Uterus (tissue), 4 donors: ENCODE measurements around the gene SARDH. TPM values are rescaled to one million over a fixed set of nuclear protein-coding genes. Genes with fewer than 3 reads are reported as not detected.

Experiments
- DNase-seq, 2 donors: peaks; one replicate each; pipeline ENCODE4 v3.0.0-alpha.2; 2019 to 2020
- H3K27ac ChIP-seq, 2 donors: fragments of 200-600 bp; sonication (generic); 1 replicate in 1 of 2; 2 replicates in 1 of 2; pipeline ENCODE4 v1.5.1; 2016 to 2018
- H3K27me3 ChIP-seq, 2 donors: fragments of 200-600 bp; sonication (generic); one replicate each; pipeline ENCODE4 v1.5.1; 2018 to 2019; ENCODE audit warnings: control low read depth in 1 of 2
- H3K36me3 ChIP-seq, 2 donors: fragments of 200-600 bp; sonication (generic); one replicate each; pipeline ENCODE4 v1.5.1; 2019; ENCODE audit warnings: control low read depth in 1 of 2
- H3K4me1 ChIP-seq, 2 donors: fragments of 200-600 bp; sonication (generic); one replicate each; pipeline ENCODE4 v1.5.1; 2018 to 2019; ENCODE audit warnings: control low read depth in 1 of 2
- H3K4me3 ChIP-seq, 2 donors: fragments of 200-600 bp; sonication (generic); 1 replicate in 1 of 2; 2 replicates in 1 of 2; pipeline ENCODE4 v1.5.1; 2018 to 2019; ENCODE audit warnings: mild to moderate bottlenecking in 1 of 2
- H3K9me3 ChIP-seq, 2 donors: fragments of 200-600 bp; sonication (generic); one replicate each; pipeline ENCODE4 v1.5.1; 2019; ENCODE audit warnings: control low read depth in 1 of 2
- POLR2A ChIP-seq, 2 donors: fragments of 450-650 bp; IDR thresholded peaks; one replicate each; pipeline ENCODE4 v1.6.1; 2016; ENCODE audit warnings: antibody characterized with exemption in 2 of 2, mild to moderate bottlenecking in 1 of 2, moderate library complexity in 1 of 2
- intact Hi-C: fragments of 100-400 bp; cut with DNase I; formaldehyde crosslinking; loops from one replicate; pipeline ENCODE4 v1.15.1; 2023; ENCODE audit warnings: low total_unique reads
- total RNA-seq, 4 donors: library from RNA; depleted of rRNA in 3 of 4; stranded (reverse); fragments of >200 nt in 3 of 4; gene quantifications; one replicate each; pipeline versions ENCODE4 v1.1.0 to v1.2.4, GENCODE V29; 2014 to 2023
- TF ChIP-seq, protein P1 (sequence below), 4 experiments: fragments of 200-600 bp in 2 of 4; fragments of 450-650 bp in 2 of 4; sonication (generic) in 2 of 4; IDR thresholded peaks; one replicate each; pipeline ENCODE4 v1.5.1; 2016 to 2019; ENCODE audit warnings: antibody characterized with exemption in 4 of 4, mild to moderate bottlenecking in 2 of 4, moderate library complexity in 1 of 4
- donor health status: DM: yes; HTN: yes; CAD: no.

Gene SARDH
- total RNA-seq, 4 donors from 2014 or later = 2.7 to 14.1 TPM; not detected in 2

DNA sequence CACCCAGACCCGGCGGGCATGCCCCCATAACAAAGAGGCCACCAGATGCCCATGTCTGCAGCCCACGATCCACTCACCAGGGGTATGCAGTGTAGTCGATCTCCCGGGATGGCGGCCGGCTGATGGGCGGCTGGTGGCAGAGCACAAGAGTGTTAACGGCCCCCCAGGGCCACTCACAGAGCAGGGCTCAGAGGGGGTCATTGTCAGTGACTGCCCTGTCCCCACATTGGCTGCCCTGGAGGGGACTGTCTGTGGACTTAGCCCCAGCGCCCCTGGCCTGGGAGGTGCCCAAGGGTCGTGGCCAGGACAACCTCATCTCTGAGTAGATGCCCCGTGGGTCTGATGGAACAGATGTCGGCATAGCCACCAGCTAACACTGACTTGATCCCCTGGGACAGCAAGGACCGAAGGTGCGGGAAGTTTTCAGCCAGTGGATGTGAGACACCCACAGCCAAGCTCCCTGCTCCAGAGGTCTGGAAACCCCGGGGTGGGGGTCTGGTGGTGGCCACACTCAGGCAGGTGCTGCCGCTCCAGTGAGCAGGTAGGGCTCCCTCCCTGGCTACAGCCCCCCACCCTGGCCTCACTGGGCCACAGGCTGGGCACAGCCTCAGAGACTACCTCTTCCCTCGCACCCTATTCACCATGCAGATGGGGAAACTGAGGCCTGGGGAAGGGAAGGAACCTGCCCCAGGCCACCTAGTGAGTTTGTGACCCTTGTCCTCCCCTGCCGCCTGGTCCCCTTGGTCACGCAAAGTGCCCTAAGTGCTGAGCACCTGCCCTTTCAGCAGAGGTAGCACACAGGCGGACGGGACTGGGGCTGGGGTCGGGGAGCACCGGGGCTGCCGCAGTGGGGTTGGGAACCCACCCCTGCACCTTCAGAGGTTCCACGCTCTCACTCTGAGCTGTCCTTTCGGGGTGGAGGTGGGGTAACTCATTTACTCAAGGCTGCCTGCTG, 38.1 kb upstream of the SARDH start:
- peaks cover 0 to 5% of the 10 kb centered on the region in 2 donors for H3K9me3 ChIP-seq
- no peaks in the 10 kb centered on the region for H3K4me1 ChIP-seq
- H3K4me3 ChIP-seq = no peak overlapping the region
- H3K27me3 ChIP-seq = no peaks in the 10 kb centered on the region
- H3K36me3 ChIP-seq = no peaks in the 10 kb centered on the region
- intact Hi-C loops = no loop called here
- TF ChIP-seq, protein P1, sequence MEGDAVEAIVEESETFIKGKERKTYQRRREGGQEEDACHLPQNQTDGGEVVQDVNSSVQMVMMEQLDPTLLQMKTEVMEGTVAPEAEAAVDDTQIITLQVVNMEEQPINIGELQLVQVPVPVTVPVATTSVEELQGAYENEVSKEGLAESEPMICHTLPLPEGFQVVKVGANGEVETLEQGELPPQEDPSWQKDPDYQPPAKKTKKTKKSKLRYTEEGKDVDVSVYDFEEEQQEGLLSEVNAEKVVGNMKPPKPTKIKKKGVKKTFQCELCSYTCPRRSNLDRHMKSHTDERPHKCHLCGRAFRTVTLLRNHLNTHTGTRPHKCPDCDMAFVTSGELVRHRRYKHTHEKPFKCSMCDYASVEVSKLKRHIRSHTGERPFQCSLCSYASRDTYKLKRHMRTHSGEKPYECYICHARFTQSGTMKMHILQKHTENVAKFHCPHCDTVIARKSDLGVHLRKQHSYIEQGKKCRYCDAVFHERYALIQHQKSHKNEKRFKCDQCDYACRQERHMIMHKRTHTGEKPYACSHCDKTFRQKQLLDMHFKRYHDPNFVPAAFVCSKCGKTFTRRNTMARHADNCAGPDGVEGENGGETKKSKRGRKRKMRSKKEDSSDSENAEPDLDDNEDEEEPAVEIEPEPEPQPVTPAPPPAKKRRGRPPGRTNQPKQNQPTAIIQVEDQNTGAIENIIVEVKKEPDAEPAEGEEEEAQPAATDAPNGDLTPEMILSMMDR (IDR thresholded peaks at IDR 0.05) = no peak
- TF ChIP-seq POLR2A (IDR thresholded peaks at IDR 0.05) = no peak
- no peak overlapping the region for H3K27ac ChIP-seq
- DNase-seq = no peak

DNA sequence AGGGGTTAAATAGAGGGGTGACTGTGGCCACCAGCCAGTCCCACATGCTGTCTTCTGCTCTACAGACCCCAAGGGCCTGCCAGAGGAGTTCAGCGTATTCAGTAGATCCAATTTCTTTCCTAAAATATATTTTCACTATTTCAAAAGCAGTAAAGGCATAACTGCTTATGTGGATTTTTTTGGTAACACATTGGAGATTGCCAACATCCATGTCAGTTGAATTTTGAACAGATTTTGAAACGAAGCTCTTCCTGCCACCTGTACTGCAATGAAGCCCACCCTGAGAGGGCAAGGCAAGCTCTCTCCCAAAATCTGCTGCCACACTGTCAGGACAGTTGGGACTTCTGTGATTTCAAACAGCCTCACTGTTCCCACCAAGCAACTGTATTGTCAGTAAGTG, 37.1 kb upstream of the SARDH start:
- Histone ChIP-seq H3K27ac (no peak overlapping the region), H3K27me3 (no peaks in the 10 kb centered on the region), H3K4me1 (no peaks in the 10 kb centered on the region), H3K9me3 (peaks cover 0 to 5% of the 10 kb centered on the region in 2 donors), H3K36me3 (no peaks in the 10 kb centered on the region), H3K4me3 (no peak overlapping the region)
- intact Hi-C loops = no loop called here
- no peak for TF ChIP-seq POLR2A (IDR thresholded peaks at IDR 0.05)
- TF ChIP-seq, protein P1 (IDR thresholded peaks at IDR 0.05) = no peak
- no peak for DNase-seq

DNA sequence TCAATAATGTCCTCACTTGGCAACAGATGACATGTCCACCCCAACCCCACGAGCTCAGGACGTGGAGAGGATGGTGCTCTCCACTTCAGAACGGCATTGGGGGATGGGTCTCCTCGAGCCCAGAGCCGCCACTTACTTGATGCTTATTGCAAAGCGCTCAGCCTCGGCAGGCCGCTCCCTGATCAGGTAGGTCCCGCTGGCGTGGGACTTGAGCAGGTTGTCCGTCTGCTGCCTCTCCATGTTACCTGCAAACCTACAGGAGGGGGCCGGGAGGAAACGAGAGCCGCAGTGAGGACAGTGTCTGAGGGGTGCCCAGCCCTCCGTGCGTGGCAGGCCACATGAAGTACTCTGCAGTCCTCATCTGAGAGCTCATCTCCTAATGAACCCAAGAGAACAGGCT, 36.6 kb upstream of the SARDH start:
- no peak for DNase-seq
- no peaks in the 10 kb centered on the region for H3K36me3 ChIP-seq

DNA sequence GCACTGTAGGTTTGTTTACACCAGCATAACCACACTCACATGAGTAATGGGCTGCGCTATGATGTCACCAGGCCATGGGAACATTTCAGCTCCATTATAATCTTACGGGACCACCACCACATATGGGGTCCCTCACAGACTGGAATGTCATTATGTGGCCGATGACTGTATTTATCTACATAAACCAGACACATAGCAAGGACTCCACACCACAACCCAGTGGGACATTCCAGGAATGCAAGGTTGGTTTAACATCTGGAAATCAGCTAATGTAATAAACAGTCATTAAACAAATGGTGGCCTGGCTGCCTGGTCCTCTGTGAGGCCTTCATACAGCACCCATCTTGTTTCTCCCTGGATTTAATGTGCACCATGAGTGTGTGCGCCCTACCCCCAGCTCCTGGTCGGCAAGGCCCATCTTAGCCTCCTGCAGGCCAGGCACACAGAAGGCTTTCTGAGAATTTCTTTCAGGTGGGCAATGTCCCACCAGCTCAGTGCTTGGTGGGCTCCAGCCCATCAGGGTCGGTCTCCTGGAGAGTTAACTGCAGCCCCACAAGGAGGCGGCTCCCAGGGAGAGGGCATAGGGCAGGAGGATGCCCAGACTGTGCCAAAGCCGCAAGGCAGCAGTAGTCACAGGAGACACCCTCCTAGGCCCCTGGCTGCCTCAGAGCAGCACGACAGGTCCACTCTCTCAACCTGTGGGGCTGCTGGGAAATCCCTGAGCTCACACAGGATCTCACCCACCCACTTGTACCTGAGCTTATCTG, 35.9 kb upstream of the SARDH start:
- TF ChIP-seq, protein P1 (IDR thresholded peaks at IDR 0.05) = no peak
- no peak for TF ChIP-seq POLR2A (IDR thresholded peaks at IDR 0.05)
- Histone ChIP-seq H3K36me3 (no peaks in the 10 kb centered on the region), H3K27ac (no peak overlapping the region), H3K27me3 (no peaks in the 10 kb centered on the region), H3K9me3 (peaks cover 0 to 5% of the 10 kb centered on the region in 2 donors), H3K4me1 (no peaks in the 10 kb centered on the region), H3K4me3 (no peak overlapping the region)
- intact Hi-C loops = no loop called here
- no peak for DNase-seq

More for the DNA sequence above, 36.6 kb upstream of the SARDH start:
- Histone ChIP-seq H3K4me3 (no peak overlapping the region), H3K27ac (no peak overlapping the region), H3K4me1 (no peaks in the 10 kb centered on the region), H3K27me3 (no peaks in the 10 kb centered on the region), H3K9me3 (peaks cover 0 to 5% of the 10 kb centered on the region in 2 donors)
- intact Hi-C loops = no loop called here
- TF ChIP-seq POLR2A (IDR thresholded peaks at IDR 0.05) = no peak
- TF ChIP-seq, protein P1 (IDR thresholded peaks at IDR 0.05) = no peak

DNA sequence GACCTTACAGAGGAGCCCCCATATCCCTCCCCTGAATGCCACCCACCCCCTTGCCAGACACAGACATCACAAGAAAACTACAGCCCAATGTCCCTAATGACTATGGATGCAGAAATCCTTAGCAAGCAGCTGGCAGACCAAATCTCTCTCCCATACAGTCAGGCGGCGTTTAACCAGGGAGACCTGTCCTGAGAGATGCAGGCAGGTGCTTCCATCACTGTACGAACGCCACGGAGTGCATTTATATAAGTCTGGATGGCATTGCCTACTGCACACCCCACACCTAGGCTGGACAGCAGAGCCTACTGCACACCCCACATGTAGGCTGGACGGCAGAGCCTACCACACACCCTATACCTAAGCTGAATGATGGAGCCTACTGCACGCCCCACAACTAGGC, 34.4 kb upstream of the SARDH start:
- H3K4me1 ChIP-seq = no peaks in the 10 kb centered on the region
- no peaks in the 10 kb centered on the region for H3K36me3 ChIP-seq
- H3K9me3 ChIP-seq = peaks cover 0 to 7% of the 10 kb centered on the region in 2 donors
- TF ChIP-seq POLR2A (IDR thresholded peaks at IDR 0.05) = no peak
- TF ChIP-seq, protein P1 (IDR thresholded peaks at IDR 0.05) = no peak
- no peak overlapping the region for H3K27ac ChIP-seq
- no peak overlapping the region for H3K4me3 ChIP-seq
- intact Hi-C loops = no loop called here
- DNase-seq = peak in 1 of 2 donors; percentile 2
- H3K27me3 ChIP-seq = no peaks in the 10 kb centered on the region
